B cell (primary cell): ENCODE results near the gene TPO. TPM values are rescaled to one million over a fixed set of nuclear protein-coding genes. Genes with fewer than 3 reads are reported as not detected.

ENCODE experiments used
- ATAC-seq: fragments of 200-7000 bp; cut with Tn5 transposase; one replicate; pipeline ENCODE4 v1.10.0; 2021; ENCODE audit warnings: low read depth, mild to moderate bottlenecking, moderate number of reproducible peaks, moderate library complexity
- CTCF ChIA-PET: fragments of 350-600 bp; sonication (Branson Sonifier 250); formaldehyde crosslinking; loops from one replicate; lab custom pipeline; 2021; ENCODE audit warnings: antibody characterized with exemption, inconsistent platforms; lab: Charles Lee
- POLR2A ChIA-PET: fragments of 350-600 bp; sonication (Branson Sonifier 250); formaldehyde crosslinking; loops from one replicate; lab custom pipeline; 2021; ENCODE audit warnings: antibody characterized with exemption; lab: Charles Lee
- DNase-seq: peaks from one replicate; pipeline ENCODE4 v3.0.0; 2013
- H2AFZ ChIP-seq: 2 replicates; pipeline ENCODE4 v1.6.1; 2012; ENCODE audit warnings: mild to moderate bottlenecking, low read depth, low read length; ENCODE audit not compliant: insufficient read depth, poor library complexity, severe bottlenecking
- H3K27ac ChIP-seq, 2 donors: 1 replicate in 1 of 2; 2 replicates in 1 of 2; pipeline ENCODE4 v1.5.1; 2012 to 2013; ENCODE audit warnings: low read length in 2 of 2, mild to moderate bottlenecking in 2 of 2, moderate library complexity in 1 of 2
- H3K27me3 ChIP-seq, 4 experiments: fragments of 200-600 bp in 1 of 4; sonication (generic) in 1 of 4; replicated peaks in 1 of 4; 1 replicate in 2 of 4; 2 replicates in 2 of 4; pipeline versions ENCODE4 v1.6.1 to v1.7.0; 2013 to 2016; ENCODE audit warnings: low read length in 3 of 4, mild to moderate bottlenecking in 2 of 4, mixed read lengths in 1 of 4, moderate library complexity in 1 of 4; ENCODE audit not compliant: insufficient read depth in 4 of 4, control insufficient read depth in 3 of 4; ENCODE audit errors: control extremely low read depth in 1 of 4
- H3K36me3 ChIP-seq, 2 experiments: replicated peaks in 1 of 2; 1 replicate in 1 of 2; 2 replicates in 1 of 2; pipeline versions ENCODE4 v1.6.1 to v1.7.1; 2013; ENCODE audit warnings: low read length in 1 of 2; ENCODE audit not compliant: insufficient read depth in 2 of 2, control insufficient read depth in 1 of 2; ENCODE audit errors: control extremely low read depth in 1 of 2, extremely low read depth in 1 of 2
- H3K4me1 ChIP-seq, 2 donors: fragments of 200-600 bp in 1 of 2; sonication (generic) in 1 of 2; 1 replicate in 1 of 2; 2 replicates in 1 of 2; pipeline versions ENCODE4 v1.5.1 to v1.6.1; 2013 to 2017; ENCODE audit warnings: low read length in 2 of 2; ENCODE audit not compliant: control insufficient read depth in 2 of 2, insufficient read depth in 2 of 2
- H3K4me2 ChIP-seq: replicated peaks from 2 replicates; pipeline ENCODE3; 2012; ENCODE audit warnings: mild to moderate bottlenecking, low read depth, low read length; ENCODE audit not compliant: poor library complexity, severe bottlenecking
- H3K4me3 ChIP-seq, 5 experiments: fragments of 200-600 bp in 1 of 5; sonication (generic) in 1 of 5; 1 replicate in 3 of 5; 2 replicates in 2 of 5; pipeline versions ENCODE4 v1.5.1 to v1.7.0; 2011 to 2016; ENCODE audit warnings: low read length in 4 of 5, mild to moderate bottlenecking in 4 of 5, low read depth in 2 of 5, control low read depth in 1 of 5, moderate library complexity in 1 of 5; ENCODE audit not compliant: insufficient read depth in 1 of 5; ENCODE audit errors: control extremely low read depth in 1 of 5, extremely low read depth in 1 of 5
- H3K79me2 ChIP-seq: fragments of 200-600 bp; sonication (generic); one replicate; pipeline ENCODE4 v1.6.0; 2016; ENCODE audit warnings: low read length; ENCODE audit not compliant: control insufficient read depth, insufficient read depth
- H3K9ac ChIP-seq: fragments of 200-600 bp; sonication (generic); 2 replicates; pipeline ENCODE4 v1.6.1; 2017; ENCODE audit warnings: mild to moderate bottlenecking, low read length, moderate library complexity
- H3K9me3 ChIP-seq, 3 donors: one replicate each; pipeline versions ENCODE4 v1.6.1 to v1.7.1; 2013; ENCODE audit warnings: low read length in 2 of 3; ENCODE audit not compliant: control insufficient read depth in 2 of 3, insufficient read depth in 1 of 3; ENCODE audit errors: control extremely low read depth in 1 of 3
- H4K20me1 ChIP-seq: 2 replicates; pipeline ENCODE4 v1.6.0; 2012; ENCODE audit warnings: mild to moderate bottlenecking, low read length; ENCODE audit not compliant: insufficient read depth, control insufficient read depth, poor library complexity, severe bottlenecking
- H3K27ac Mint-ChIP-seq: one replicate; pipeline ENCODE4 v1.8.0; 2021; ENCODE audit warnings: mixed read lengths
- H3K27me3 Mint-ChIP-seq: one replicate; pipeline ENCODE4 v1.8.0; 2021; ENCODE audit warnings: mixed read lengths
- H3K4me1 Mint-ChIP-seq: one replicate; pipeline ENCODE4 v1.8.0; 2021; ENCODE audit warnings: mixed read lengths
- H3K4me3 Mint-ChIP-seq: one replicate; pipeline ENCODE4 v1.8.0; 2021; ENCODE audit warnings: mixed read lengths
- H3K9me3 Mint-ChIP-seq: one replicate; pipeline ENCODE4 v1.8.0; 2022; ENCODE audit warnings: mixed read lengths; ENCODE audit not compliant: insufficient read depth
- EZH2 ChIP-seq: IDR thresholded peaks from 2 replicates; pipeline ENCODE4 v1.6.1; 2012; ENCODE audit warnings: borderline replicate concordance, low read depth, mild to moderate bottlenecking, moderate library complexity, low read length; ENCODE audit not compliant: insufficient read depth, poor library complexity, severe bottlenecking
- WGBS: methylation state at CpG from one replicate; pipeline ENCODE4 v1.1.5; 2013; ENCODE audit warnings: missing lambda C conversion rate; ENCODE audit not compliant: insufficient coverage; 5-methylcytosine and 5-hydroxymethylcytosine counted together
- intact Hi-C: fragments of 100-400 bp; cut with micrococcal nuclease; formaldehyde crosslinking; loops from one replicate; pipeline ENCODE4 v1.10.0; 2022
- polyA plus RNA-seq: library from polyadenylated mRNA; depleted of rRNA; stranded (reverse); fragments of >200 nt; gene quantifications from 2 replicates; pipeline ENCODE4 v1.2.3, GENCODE V29; 2012
- total RNA-seq, 2 donors: library from RNA; stranded (reverse); fragments of 120-200 nt in 1 of 2; gene quantifications; 1 replicate in 1 of 2; 2 replicates in 1 of 2; pipeline versions ENCODE4 v1.2.3 to v1.2.4, GENCODE V29; 2013 to 2022
- TF ChIP-seq, protein P1 (sequence below): fragments of 200-600 bp; IDR thresholded peaks from one replicate; pipeline ENCODE4 v1.8.0; 2022; ENCODE audit warnings: antibody characterized with exemption, mild to moderate bottlenecking

Gene TPO
- total and polyA plus RNA-seq, 2 donors (not counting 1 experiment from before 2014, with no cell fraction given), result not detected

DNA sequence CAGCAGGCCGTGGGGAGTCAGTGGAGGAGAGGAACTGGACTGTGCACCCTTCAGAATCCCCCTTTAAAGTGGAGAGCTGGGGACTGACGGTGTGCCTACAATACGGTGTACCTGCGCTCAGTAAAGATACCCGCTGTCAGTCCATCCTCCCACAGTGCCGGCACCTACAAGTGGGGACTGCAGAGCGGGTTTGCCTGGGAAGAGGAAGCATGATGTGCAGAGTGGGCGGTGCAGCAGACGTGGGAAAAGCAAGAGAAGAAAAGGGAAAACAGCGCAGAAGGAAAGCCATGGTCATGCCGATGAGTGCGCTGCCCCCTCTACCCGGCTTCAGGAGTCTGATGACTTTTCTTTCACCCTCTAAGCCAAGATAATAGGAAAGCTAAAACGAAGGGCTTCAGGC lies 148.0 kb downstream of the TPO start:
- intact Hi-C loops, result no loop called here
- H3K36me3 ChIP-seq, result no peaks in the 10 kb centered on the region
- H3K27me3 ChIP-seq, result no peaks in the 10 kb centered on the region
- no peak overlapping the region for H3K4me3 ChIP-seq
- ChIA-PET CTCF (no interaction called here), POLR2A (no interaction called here)
- H3K79me2 ChIP-seq, result no peaks in the 10 kb centered on the region
- WGBS, result 89% methylated on average over 10 of the region's 14 CpGs
- H3K4me2 ChIP-seq, result no peak overlapping the region
- no peak overlapping the region for H3K27ac ChIP-seq
- H4K20me1 ChIP-seq, result no peaks in the 10 kb centered on the region
- no peak for TF ChIP-seq EZH2
- TF ChIP-seq, protein P1, sequence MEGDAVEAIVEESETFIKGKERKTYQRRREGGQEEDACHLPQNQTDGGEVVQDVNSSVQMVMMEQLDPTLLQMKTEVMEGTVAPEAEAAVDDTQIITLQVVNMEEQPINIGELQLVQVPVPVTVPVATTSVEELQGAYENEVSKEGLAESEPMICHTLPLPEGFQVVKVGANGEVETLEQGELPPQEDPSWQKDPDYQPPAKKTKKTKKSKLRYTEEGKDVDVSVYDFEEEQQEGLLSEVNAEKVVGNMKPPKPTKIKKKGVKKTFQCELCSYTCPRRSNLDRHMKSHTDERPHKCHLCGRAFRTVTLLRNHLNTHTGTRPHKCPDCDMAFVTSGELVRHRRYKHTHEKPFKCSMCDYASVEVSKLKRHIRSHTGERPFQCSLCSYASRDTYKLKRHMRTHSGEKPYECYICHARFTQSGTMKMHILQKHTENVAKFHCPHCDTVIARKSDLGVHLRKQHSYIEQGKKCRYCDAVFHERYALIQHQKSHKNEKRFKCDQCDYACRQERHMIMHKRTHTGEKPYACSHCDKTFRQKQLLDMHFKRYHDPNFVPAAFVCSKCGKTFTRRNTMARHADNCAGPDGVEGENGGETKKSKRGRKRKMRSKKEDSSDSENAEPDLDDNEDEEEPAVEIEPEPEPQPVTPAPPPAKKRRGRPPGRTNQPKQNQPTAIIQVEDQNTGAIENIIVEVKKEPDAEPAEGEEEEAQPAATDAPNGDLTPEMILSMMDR, result no peak
- ATAC-seq (no peak), DNase-seq (no peak)
- peaks cover 0 to 8% (median 0%) of the 10 kb centered on the region in 3 donors for H3K9me3 ChIP-seq
- H3K9ac ChIP-seq, result no peak overlapping the region
- H3K4me1 ChIP-seq, result peaks cover 11 to 12% of the 10 kb centered on the region in 2 donors
- Mint-ChIP-seq H3K27ac (no peak overlapping the region), H3K4me3 (no peak overlapping the region), H3K9me3 (no peaks in the 10 kb centered on the region), H3K27me3 (peaks cover 4% of the 10 kb centered on the region), H3K4me1 (peaks cover 8% of the 10 kb centered on the region)
- H2AFZ ChIP-seq, result no peak overlapping the region

DNA sequence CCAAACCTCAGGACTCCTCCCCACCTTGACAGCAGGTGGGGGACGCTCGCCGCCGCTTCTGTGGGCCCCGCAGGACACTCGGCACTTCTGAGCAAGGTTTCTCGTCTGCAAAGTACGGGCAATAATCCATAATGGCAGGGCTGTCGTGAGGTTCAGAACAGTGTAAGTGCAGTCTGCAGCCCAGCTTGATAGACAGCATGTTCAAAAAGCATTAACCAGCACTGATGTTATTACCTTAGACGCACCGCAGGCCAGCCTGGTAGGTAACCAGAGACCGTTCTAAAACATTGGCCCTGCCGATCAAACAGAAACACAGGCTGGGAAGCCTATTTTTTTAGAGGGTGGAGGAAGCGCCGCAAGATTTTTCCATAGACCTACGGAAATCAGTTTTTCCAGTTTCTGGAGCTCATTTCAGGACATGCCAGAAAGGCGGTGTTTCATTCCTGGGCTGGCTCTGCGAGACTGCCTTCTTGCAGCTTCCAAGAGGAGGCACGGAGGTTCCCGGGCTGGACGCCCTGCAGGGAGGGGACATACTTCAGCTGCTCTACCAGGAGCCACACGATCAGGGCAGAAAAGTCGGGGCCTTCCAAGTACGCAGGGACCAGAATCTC lies 148.7 kb downstream of the TPO start:
- no peaks in the 10 kb centered on the region for H3K27me3 ChIP-seq
- Mint-ChIP-seq H3K9me3 (peaks cover under 1% of the 10 kb centered on the region), H3K4me1 (peaks cover 8% of the 10 kb centered on the region), H3K27ac (no peak overlapping the region), H3K4me3 (no peak overlapping the region), H3K27me3 (peaks cover 4% of the 10 kb centered on the region)
- H3K4me3 ChIP-seq, result no peak overlapping the region
- DNase-seq (no peak), ATAC-seq (no peak)
- no peaks in the 10 kb centered on the region for H3K36me3 ChIP-seq
- WGBS, result 94% methylated on average over 24 of the region's 24 CpGs
- no peak overlapping the region for H3K27ac ChIP-seq
- H3K79me2 ChIP-seq, result no peaks in the 10 kb centered on the region
- intact Hi-C loops, result no loop called here
- no peak overlapping the region for H3K4me2 ChIP-seq
- peaks cover 11 to 12% of the 10 kb centered on the region in 2 donors for H3K4me1 ChIP-seq
- H3K9me3 ChIP-seq, result peaks cover 0 to 8% (median 0%) of the 10 kb centered on the region in 3 donors
- ChIA-PET CTCF (interaction anchor here (1.4 kb wide), 1 partner anchor 10 kb away, joined by 6 read pairs; no protein-coding TSS in a partner anchor), POLR2A (no interaction called here)
- no peak for TF ChIP-seq EZH2
- TF ChIP-seq, protein P1, result no peak
- no peak overlapping the region for H3K9ac ChIP-seq
- no peaks in the 10 kb centered on the region for H4K20me1 ChIP-seq
- no peak overlapping the region for H2AFZ ChIP-seq
